HCT116 (cell line): Measurements from ENCODE around the gene MACF1. TPM values are rescaled to one million over a fixed set of nuclear protein-coding genes. Genes with fewer than 3 reads are reported as not detected.

Experiments
- ATAC-seq: fragments of 200-7000 bp; cut with Tn5 transposase; 2 replicates; pipeline ENCODE4 v1.9.1; 2020; ENCODE audit warnings: mild to moderate bottlenecking, moderate library complexity
- BruUV-seq: library from RNA; stranded (reverse); fragments of 400-500 nt; replicated peaks from 2 replicates; lab custom pipeline; 2021; lab: Mats Ljungman, UMichigan
- CTCF ChIA-PET: fragments of 300-600 bp; sonication (Branson Sonifier 250); formaldehyde crosslinking; loops from one replicate; lab custom pipeline; 2021; ENCODE audit warnings: antibody characterized with exemption; lab: Charles Lee
- POLR2A ChIA-PET: fragments of 300-600, 350-600 bp; sonication (Branson Sonifier 250); formaldehyde crosslinking; loops from one replicate; lab custom pipeline; 2021; ENCODE audit warnings: antibody characterized with exemption; lab: Charles Lee
- RAD21 ChIA-PET, 2 experiments: fragments of 300-600 bp; sonication (Branson Sonifier 250); formaldehyde crosslinking; loops; one replicate each; lab custom pipeline; 2023; ENCODE audit warnings: low total read pairs in 2 of 2; ENCODE audit not compliant: uncharacterized antibody in 2 of 2, unreplicated experiment in 2 of 2, low non-redundant PET in 1 of 2; lab: Charles Lee
- DNase-seq: peaks from one replicate; pipeline ENCODE4 v3.0.0-alpha.2; 2010; ENCODE audit warnings: low read depth, low spot score
- H2AFZ ChIP-seq: fragments of 200-600 bp; shearing (Covaris generic), sonication (generic); 2 replicates; pipeline ENCODE4 v1.6.1; 2017; ENCODE audit warnings: low read depth, mixed run types, mixed read lengths, antibody characterized with exemption, low read length; ENCODE audit not compliant: poor library complexity, severe bottlenecking
- H3K27ac ChIP-seq: 2 replicates; pipeline ENCODE4 v1.5.1; 2012; ENCODE audit warnings: low read depth, low read length
- H3K27me3 ChIP-seq: fragments of 200-600 bp; sonication (generic); 2 replicates; pipeline ENCODE4 v1.6.1; 2016; ENCODE audit warnings: mixed run types, low read length, mixed read lengths; ENCODE audit not compliant: insufficient read depth
- H3K36me3 ChIP-seq, 2 experiments: fragments of 200-500 bp in 1 of 2; fragments of 200-600 bp in 1 of 2; sonication (Bioruptor generic) in 1 of 2; sonication (generic) in 1 of 2; 2 replicates each; pipeline versions ENCODE4 v1.5.1 to v1.6.1; 2014 to 2016; ENCODE audit warnings: low read length in 2 of 2, inconsistent platforms in 1 of 2, mixed read lengths in 1 of 2, mixed run types in 1 of 2; ENCODE audit not compliant: insufficient read depth in 2 of 2, control insufficient read depth in 1 of 2
- H3K4me1 ChIP-seq, 2 experiments: fragments of 200-600 bp in 1 of 2; sonication (generic) in 1 of 2; 2 replicates each; pipeline versions ENCODE4 v1.5.1 to v1.6.1; 2012 to 2017; ENCODE audit warnings: low read length in 2 of 2, inconsistent platforms in 1 of 2, mild to moderate bottlenecking in 1 of 2, mixed read lengths in 1 of 2, mixed run types in 1 of 2, moderate library complexity in 1 of 2; ENCODE audit not compliant: insufficient read depth in 2 of 2, control insufficient read depth in 1 of 2
- H3K4me2 ChIP-seq: fragments of 200-600 bp; sonication (generic); 2 replicates; pipeline ENCODE4 v1.6.1; 2017; ENCODE audit warnings: mixed run types, low read length, mixed read lengths
- H3K4me3 ChIP-seq, 2 experiments: fragments of 200-600 bp in 1 of 2; sonication (generic) in 1 of 2; replicated peaks in 1 of 2; 2 replicates each; pipeline ENCODE4 v1.5.1; 2011 to 2016; ENCODE audit warnings: low read length in 2 of 2, control low read depth in 1 of 2, low read depth in 1 of 2, mild to moderate bottlenecking in 1 of 2, mixed read lengths in 1 of 2, mixed run types in 1 of 2
- H3K79me2 ChIP-seq: fragments of 200-600 bp; sonication (generic); 2 replicates; pipeline ENCODE4 v1.6.1; 2017; ENCODE audit warnings: mild to moderate bottlenecking, mixed run types, low read length, moderate library complexity, mixed read lengths; ENCODE audit not compliant: insufficient read depth
- H3K9ac ChIP-seq: fragments of 200-600 bp; sonication (generic); 2 replicates; pipeline ENCODE4 v1.6.1; 2016; ENCODE audit warnings: low read length, mixed read lengths
- H3K9me2 ChIP-seq: fragments of 200-600 bp; sonication (generic), shearing (Covaris generic); 2 replicates; pipeline ENCODE4 v1.6.1; 2017; ENCODE audit warnings: mixed run types, mild to moderate bottlenecking, moderate library complexity; ENCODE audit not compliant: insufficient read depth
- H3K9me3 ChIP-seq, 2 experiments: fragments of 200-500 bp in 1 of 2; fragments of 200-600 bp in 1 of 2; sonication (Bioruptor generic) in 1 of 2; sonication (generic) in 1 of 2; 2 replicates each; pipeline ENCODE4 v1.6.1; 2014 to 2017; ENCODE audit warnings: low read length in 2 of 2, mixed read lengths in 2 of 2, inconsistent platforms in 1 of 2, low read depth in 1 of 2, mild to moderate bottlenecking in 1 of 2, mixed run types in 1 of 2, moderate library complexity in 1 of 2; ENCODE audit not compliant: control insufficient read depth in 1 of 2, insufficient read depth in 1 of 2
- H4K20me1 ChIP-seq: fragments of 200-600 bp; sonication (generic), shearing (Covaris generic); 2 replicates; pipeline ENCODE4 v1.6.1; 2017; ENCODE audit warnings: mixed run types, mild to moderate bottlenecking, moderate library complexity; ENCODE audit not compliant: insufficient read depth
- ATF3 ChIP-seq: IDR thresholded peaks from 2 replicates; pipeline ENCODE4 v1.6.1; 2012
- CBX3 ChIP-seq: IDR thresholded peaks from 2 replicates; pipeline ENCODE4 v1.6.1; 2012; ENCODE audit warnings: low read depth
- CEBPB ChIP-seq: IDR thresholded peaks from 2 replicates; pipeline ENCODE4 v1.6.1; 2012; ENCODE audit warnings: low read depth
- EGR1 ChIP-seq: IDR thresholded peaks from 2 replicates; pipeline ENCODE4 v1.6.1; 2012; ENCODE audit warnings: low read depth
- ELF1 ChIP-seq: IDR thresholded peaks from 2 replicates; pipeline ENCODE4 v1.6.1; 2012; ENCODE audit warnings: low read depth, borderline replicate concordance
- EZH2 ChIP-seq: fragments of 200-600 bp; sonication (generic); IDR thresholded peaks from 2 replicates; pipeline ENCODE4 v1.6.1; 2017; ENCODE audit warnings: antibody characterized with exemption, mixed run types
- EZH2phosphoT487 ChIP-seq: fragments of 200-600 bp; IDR thresholded peaks from 2 replicates; pipeline ENCODE4 v1.6.1; 2018; ENCODE audit warnings: antibody characterized with exemption, borderline replicate concordance
- FOSL1 ChIP-seq: IDR thresholded peaks from 2 replicates; pipeline ENCODE4 v1.6.1; 2012; ENCODE audit warnings: low read depth
- POLR2A ChIP-seq: IDR thresholded peaks from 2 replicates; pipeline ENCODE4 v1.7.0; 2011; ENCODE audit warnings: borderline replicate concordance; ENCODE audit not compliant: insufficient read depth, insufficient read length; ENCODE audit errors: extremely low read depth
- POLR2AphosphoS5 ChIP-seq: IDR thresholded peaks from 2 replicates; pipeline ENCODE4 v1.6.1; 2011; ENCODE audit warnings: mild to moderate bottlenecking, low read depth, low read length, moderate library complexity
- RAD21 ChIP-seq: IDR thresholded peaks from 2 replicates; pipeline ENCODE4 v1.6.1; 2012; ENCODE audit warnings: low read depth, mild to moderate bottlenecking
- SIN3A ChIP-seq: IDR thresholded peaks from 2 replicates; pipeline ENCODE4 v1.6.1; 2012; ENCODE audit warnings: low read depth
- TCF7L2 ChIP-seq: IDR thresholded peaks from 2 replicates; pipeline ENCODE4 v1.7.0; 2011; ENCODE audit warnings: borderline replicate concordance, inconsistent platforms; ENCODE audit not compliant: insufficient read depth, insufficient read length; ENCODE audit errors: extremely low read depth
- ZFX ChIP-seq: fragments of 450-650 bp; IDR thresholded peaks from 2 replicates; pipeline ENCODE4 v1.6.1; 2017
- intact Hi-C: fragments of 100-400 bp; cut with micrococcal nuclease; formaldehyde crosslinking; loops from 2 replicates; pipeline ENCODE4 v1.10.0; 2022
- total RNA-seq: library from RNA; stranded (reverse); gene quantifications from one replicate; pipeline ENCODE4 v1.2.1, GENCODE V29; 2021; ENCODE audit not compliant: unreplicated experiment
- TF ChIP-seq, protein P1 (sequence below): IDR thresholded peaks from 2 replicates; pipeline ENCODE4 v1.6.1; 2012; ENCODE audit warnings: low read depth
- TF ChIP-seq, protein P2 (sequence below), 3 experiments: fragments of 200-600 bp in 1 of 3; sonication (generic) in 1 of 3; IDR thresholded peaks in 2 of 3; conservative IDR thresholded peaks in 1 of 3; 2 replicates each; pipeline ENCODE4 v1.5.1; 2012 to 2017; ENCODE audit warnings: low read depth in 2 of 3, low read length in 2 of 3, antibody characterized with exemption in 1 of 3, borderline replicate concordance in 1 of 3, control low read depth in 1 of 3, mild to moderate bottlenecking in 1 of 3, mixed read lengths in 1 of 3, mixed run types in 1 of 3, moderate library complexity in 1 of 3; ENCODE audit not compliant: insufficient read depth in 1 of 3
- TF ChIP-seq, protein P3 (sequence below): IDR thresholded peaks from 2 replicates; pipeline ENCODE4 v1.6.1; 2012

The MACF1 gene
- total RNA-seq, 1 experiment from 2014 or later, result 146 TPM

- POLR2A ChIA-PET, result no interaction called here
These were observed 286.8 kb downstream of the MACF1 start, which contains the start of gene BMP8A for GRCh38 chr1:39491146-39491921. BMP8A (plus strand) TSS chr1:39491636; CDS start chr1:39491992, 356 bp downstream.

More at GRCh38 chr1:39491146-39491921, 286.8 kb downstream of the MACF1 start, which contains the start of gene BMP8A:
- ATAC-seq (peak; percentile 95), DNase-seq (peak; percentile 36)
- RAD21 ChIA-PET, result no interaction called here
- intact Hi-C loops, result no loop called here
- H3K36me3 ChIP-seq, result 0 out of 4 replicates have a peak, but pooled peaks cover 0 to 3% of the 10 kb centered on the region in 2 experiments
- BruUV-seq, result no TSS peak
- H3K4me2 ChIP-seq, result peak within 1 kb of the TSS; percentile 83
- H3K4me1 ChIP-seq, result peaks cover 0 to 13% of the 10 kb centered on the region in 2 experiments; a peak in 3 of 4 replicates
- H2AFZ ChIP-seq, result no peak within 1 kb of the TSS
- no peaks in the 10 kb centered on the region for H3K9me3 ChIP-seq
- no peaks in the 10 kb centered on the region for H3K9me2 ChIP-seq
- CTCF ChIA-PET, result no interaction called here
- no peaks in the 10 kb centered on the region for H3K27me3 ChIP-seq
- H3K4me3 ChIP-seq, result peak within 1 kb of the TSS; percentile 44 to 57
- H3K9ac ChIP-seq, result peak within 1 kb of the TSS; percentile 39
- peak within 1 kb of the TSS; percentile 41; the same call in 1 of the 2 replicates for H3K27ac ChIP-seq
- H4K20me1 ChIP-seq, result no peaks in the 10 kb centered on the region
- TF ChIP-seq ATF3 (no peak), POLR2AphosphoS5 (peak; percentile 61; the same call in 1 of the 2 replicates), EZH2phosphoT487 (no peak), ZFX (peak; percentile 33; the same call in 1 of the 2 replicates), FOSL1 (no peak), CBX3 (no peak), RAD21 (no peak), CEBPB (no peak), SIN3A (no peak), EZH2 (no peak), EGR1 (no peak), TCF7L2 (no peak), POLR2A (no peak), ELF1 (no peak)
- TF ChIP-seq, protein P1, sequence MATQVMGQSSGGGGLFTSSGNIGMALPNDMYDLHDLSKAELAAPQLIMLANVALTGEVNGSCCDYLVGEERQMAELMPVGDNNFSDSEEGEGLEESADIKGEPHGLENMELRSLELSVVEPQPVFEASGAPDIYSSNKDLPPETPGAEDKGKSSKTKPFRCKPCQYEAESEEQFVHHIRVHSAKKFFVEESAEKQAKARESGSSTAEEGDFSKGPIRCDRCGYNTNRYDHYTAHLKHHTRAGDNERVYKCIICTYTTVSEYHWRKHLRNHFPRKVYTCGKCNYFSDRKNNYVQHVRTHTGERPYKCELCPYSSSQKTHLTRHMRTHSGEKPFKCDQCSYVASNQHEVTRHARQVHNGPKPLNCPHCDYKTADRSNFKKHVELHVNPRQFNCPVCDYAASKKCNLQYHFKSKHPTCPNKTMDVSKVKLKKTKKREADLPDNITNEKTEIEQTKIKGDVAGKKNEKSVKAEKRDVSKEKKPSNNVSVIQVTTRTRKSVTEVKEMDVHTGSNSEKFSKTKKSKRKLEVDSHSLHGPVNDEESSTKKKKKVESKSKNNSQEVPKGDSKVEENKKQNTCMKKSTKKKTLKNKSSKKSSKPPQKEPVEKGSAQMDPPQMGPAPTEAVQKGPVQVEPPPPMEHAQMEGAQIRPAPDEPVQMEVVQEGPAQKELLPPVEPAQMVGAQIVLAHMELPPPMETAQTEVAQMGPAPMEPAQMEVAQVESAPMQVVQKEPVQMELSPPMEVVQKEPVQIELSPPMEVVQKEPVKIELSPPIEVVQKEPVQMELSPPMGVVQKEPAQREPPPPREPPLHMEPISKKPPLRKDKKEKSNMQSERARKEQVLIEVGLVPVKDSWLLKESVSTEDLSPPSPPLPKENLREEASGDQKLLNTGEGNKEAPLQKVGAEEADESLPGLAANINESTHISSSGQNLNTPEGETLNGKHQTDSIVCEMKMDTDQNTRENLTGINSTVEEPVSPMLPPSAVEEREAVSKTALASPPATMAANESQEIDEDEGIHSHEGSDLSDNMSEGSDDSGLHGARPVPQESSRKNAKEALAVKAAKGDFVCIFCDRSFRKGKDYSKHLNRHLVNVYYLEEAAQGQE, result no peak
- TF ChIP-seq, protein P2, sequence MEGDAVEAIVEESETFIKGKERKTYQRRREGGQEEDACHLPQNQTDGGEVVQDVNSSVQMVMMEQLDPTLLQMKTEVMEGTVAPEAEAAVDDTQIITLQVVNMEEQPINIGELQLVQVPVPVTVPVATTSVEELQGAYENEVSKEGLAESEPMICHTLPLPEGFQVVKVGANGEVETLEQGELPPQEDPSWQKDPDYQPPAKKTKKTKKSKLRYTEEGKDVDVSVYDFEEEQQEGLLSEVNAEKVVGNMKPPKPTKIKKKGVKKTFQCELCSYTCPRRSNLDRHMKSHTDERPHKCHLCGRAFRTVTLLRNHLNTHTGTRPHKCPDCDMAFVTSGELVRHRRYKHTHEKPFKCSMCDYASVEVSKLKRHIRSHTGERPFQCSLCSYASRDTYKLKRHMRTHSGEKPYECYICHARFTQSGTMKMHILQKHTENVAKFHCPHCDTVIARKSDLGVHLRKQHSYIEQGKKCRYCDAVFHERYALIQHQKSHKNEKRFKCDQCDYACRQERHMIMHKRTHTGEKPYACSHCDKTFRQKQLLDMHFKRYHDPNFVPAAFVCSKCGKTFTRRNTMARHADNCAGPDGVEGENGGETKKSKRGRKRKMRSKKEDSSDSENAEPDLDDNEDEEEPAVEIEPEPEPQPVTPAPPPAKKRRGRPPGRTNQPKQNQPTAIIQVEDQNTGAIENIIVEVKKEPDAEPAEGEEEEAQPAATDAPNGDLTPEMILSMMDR (IDR thresholded peaks at IDR 0.05 in 2 of 3, conservative IDR thresholded peaks at IDR 0.05 in 1 of 3; ENCODE audit: borderline replicate concordance in 1 of 3, insufficient read depth in 1 of 3, low read depth in 2 of 3, low read length in 2 of 3), result no peak
- TF ChIP-seq, protein P3, sequence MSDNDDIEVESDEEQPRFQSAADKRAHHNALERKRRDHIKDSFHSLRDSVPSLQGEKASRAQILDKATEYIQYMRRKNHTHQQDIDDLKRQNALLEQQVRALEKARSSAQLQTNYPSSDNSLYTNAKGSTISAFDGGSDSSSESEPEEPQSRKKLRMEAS, result peak; percentile 84
- no peaks in the 10 kb centered on the region for H3K79me2 ChIP-seq
